Medulla oblongata (tissue), 1 donor: ENCODE data around the gene APOE.
"Not testable (repeated sequence)": the region's sequence is repeated elsewhere in the genome, so short reads cannot be mapped to it uniquely, and the experiment has no call there.

Source experiments
- DNase-seq: peaks from one replicate; pipeline ENCODE4 v3.0.0-alpha.2; 2015; ENCODE audit errors: extremely low spot score

The APOE gene

DNA sequence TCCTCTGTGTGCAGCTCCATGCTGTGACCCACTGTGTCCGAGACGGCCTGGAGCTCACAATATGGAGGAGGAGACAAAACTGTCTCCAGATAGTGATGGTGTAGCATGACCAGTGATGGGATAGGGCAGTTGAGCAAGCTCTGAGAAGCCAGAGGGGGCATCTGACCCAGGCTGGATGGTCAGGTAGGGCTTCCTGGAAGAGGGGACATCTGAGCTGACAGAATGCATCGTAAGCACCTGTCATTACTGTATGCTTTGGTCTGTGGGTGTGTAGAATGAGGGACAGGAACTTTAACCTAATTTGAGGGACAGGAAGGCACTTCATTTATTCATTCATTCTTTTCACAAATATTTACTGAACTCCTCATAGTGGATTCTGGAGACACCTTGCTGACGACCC lies 21.0 kb upstream of the APOE start:
- DNase-seq, result no peak

GRCh38 chr19:44886141-44886540 lies 19.5 kb upstream of the APOE start:
- DNase-seq, result no peak

- DNase-seq, result no peak
Observed at GRCh38 chr19:44887648-44888047, 17.9 kb upstream of the APOE start.

DNA sequence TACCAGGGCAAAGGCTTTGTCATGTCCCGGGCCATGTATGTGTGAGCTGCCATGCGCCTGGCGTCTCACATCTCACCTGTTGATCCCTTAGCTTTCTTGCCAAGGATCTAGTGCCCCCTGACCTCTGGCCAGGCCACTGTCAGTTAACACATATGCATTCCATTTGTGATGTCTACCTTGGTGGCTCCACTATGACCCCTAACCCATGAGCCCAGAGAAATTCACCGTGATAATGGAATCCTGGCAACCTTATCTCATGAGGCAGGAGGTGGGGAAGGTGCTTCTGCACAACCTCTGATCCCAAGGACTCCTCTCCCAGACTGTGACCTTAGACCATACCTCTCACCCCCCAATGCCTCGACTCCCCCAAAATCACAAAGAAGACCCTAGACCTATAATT lies 17.3 kb upstream of the APOE start:
- not testable (repeated sequence) for DNase-seq

- DNase-seq, result no peak
Observed at GRCh38 chr19:44889830-44890365, 15.7 kb upstream of the APOE start.

DNA sequence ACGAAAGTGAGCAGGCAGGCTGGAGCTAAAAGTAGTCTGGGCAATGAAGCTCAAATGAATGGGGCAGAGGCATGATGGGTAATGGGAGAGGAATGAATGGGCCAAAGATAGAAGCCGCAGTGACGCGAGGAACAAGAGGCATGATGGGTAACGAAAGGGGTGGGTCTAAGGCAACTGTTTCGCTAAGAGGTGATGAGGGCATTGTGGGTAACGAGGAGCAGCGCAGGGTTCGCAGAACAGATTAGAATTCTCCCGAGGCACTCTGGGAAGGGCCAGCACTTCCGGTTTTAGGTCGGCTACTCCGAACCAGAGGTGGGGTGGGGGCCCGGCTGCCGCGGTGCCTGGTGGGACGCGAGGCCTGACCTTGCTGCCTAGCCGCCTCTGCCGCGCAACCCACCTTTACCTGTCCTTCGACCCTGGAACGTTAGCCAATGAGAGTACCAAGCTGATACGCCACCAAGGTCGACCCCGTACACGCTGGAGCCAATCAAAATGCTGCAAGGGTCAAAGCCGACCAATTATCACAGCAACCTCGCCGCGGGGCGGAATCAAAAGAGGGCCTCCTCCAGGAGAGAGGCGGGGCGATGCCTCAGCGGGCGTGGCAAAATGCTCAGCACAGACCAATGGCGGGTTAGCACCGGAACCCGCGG lies 15.1 kb upstream of the APOE start:
- DNase-seq, result peak; percentile 100

DNA sequence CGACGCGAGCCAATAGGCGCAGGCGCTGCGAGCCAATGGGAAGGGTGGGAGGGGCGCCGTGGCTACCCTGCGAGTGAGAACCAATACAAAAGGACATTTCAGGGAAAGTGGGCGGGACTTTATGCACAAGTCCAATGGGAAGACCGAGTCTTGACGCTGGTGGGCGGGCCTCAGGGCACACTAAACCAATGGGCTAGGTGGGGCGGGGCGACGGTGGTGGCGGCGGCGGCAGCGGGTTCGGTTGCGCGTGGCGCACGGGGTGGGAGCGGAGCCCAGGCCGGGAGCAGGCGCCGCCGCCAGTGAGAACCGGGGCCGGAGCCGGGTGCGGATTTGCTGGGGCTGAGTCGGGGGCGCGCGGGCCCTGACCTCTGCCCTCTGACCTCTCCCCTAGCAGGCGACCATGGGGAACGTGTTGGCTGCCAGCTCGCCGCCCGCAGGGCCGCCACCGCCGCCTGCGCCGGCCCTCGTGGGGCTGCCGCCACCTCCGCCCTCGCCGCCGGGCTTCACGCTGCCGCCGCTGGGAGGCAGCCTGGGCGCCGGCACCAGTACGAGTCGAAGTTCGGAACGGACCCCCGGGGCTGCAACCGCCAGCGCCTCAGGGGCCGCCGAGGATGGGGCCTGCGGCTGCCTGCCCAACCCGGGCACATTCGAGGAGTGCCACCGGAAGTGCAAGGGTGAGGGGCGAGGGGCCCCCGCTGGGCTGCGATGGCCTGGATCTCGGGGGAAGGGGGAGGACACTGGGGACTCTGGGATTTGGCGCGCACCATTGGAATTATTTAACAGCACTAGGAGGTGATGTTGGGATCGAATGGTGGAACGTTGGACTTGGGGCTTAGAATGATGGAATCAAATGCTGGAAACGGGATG lies 14.3 kb upstream of the APOE start, which contains the start of gene TOMM40:
TSS of gene TOMM40 (plus strand) at position 239 of the 867 bp plus-strand sequence. CDS start at position 401, 162 bp downstream.
- DNase-seq, result no peak

DNA sequence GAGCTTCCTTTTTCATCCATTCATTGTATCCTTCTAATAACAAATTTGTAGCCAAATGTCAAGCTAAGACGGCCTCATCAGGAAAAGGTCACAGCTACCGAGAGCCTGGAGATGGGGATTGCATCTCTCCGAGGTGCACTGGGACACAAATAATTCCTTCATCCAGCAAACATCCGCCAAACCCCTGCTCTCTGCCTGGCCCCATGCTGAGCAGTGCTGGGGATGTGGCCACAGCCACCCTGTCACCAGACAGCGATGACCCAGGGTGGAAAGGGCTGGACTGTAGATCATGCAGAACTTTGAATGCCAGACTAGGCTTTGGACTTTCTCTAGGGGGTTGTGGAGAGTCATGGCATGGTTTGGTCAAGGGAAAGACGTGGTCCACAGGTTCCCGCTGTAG lies 12.7 kb upstream of the APOE start:
- DNase-seq, result no peak

GRCh38 chr19:44893332-44894051 lies 12.1 kb upstream of the APOE start:
- DNase-seq, result no peak

DNA sequence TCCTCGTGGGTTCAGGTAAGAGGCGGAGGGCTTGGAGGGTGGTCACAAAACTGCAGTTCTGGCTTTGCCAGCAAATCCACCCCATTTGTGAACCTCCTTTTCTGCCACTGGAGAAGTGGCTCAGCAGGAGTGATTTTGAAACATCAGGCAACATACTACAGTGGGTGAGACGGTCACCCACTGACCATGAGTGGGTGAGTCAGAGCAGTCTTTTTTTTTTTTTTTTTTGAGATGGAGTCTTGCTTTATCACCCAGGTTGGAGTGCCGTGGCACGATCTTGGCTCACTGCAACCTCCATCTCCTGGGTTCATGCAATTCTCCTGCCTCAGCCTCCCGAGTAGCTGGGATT lies 11.6 kb upstream of the APOE start:
- DNase-seq, result no peak

- no peak for DNase-seq
Observed at GRCh38 chr19:44894946-44895345, 10.7 kb upstream of the APOE start.

DNA sequence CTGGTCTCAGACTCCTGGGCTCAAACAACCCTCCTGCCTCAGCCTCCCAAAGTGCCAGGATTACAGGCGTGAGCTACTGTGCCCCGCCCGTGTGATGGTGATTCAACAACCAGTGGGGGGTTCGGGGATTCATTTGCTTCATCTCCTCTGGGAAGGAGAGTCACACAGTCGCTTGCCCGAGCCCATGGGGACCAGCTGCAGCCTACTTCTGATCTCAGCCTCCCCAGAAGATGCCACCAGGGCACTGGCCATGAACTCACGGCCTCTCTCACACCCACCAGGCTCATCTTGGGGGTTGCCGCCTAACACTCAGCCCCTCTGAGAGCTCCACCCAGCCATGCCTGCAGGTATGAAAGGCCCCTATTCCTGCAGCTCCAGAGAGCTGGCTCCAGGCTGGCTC lies 7.8 kb upstream of the APOE start:
- DNase-seq, result no peak

- DNase-seq, result no peak
Observed at GRCh38 chr19:44900328-44901244, 5.0 kb upstream of the APOE start.

DNA sequence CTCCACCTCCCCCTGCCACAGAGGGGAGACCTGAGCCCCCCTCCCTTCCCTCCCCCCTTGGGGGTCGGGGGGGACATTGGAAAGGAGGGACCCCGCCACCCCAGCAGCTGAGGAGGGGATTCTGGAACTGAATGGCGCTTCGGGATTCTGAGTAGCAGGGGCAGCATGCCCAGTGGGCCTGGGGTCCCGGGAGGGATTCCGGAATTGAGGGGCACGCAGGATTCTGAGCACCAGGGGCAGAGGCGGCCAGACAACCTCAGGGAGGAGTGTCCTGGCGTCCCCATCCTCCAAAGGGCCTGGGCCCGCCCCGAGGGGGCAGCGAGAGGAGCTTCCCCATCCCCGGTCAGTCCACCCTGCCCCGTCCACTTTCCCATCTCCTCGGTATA lies 2.4 kb upstream of the APOE start:
- no peak for DNase-seq

- peak; percentile 75 for DNase-seq
Observed at GRCh38 chr19:44903602-44904425, 1.8 kb upstream of the APOE start.

DNA sequence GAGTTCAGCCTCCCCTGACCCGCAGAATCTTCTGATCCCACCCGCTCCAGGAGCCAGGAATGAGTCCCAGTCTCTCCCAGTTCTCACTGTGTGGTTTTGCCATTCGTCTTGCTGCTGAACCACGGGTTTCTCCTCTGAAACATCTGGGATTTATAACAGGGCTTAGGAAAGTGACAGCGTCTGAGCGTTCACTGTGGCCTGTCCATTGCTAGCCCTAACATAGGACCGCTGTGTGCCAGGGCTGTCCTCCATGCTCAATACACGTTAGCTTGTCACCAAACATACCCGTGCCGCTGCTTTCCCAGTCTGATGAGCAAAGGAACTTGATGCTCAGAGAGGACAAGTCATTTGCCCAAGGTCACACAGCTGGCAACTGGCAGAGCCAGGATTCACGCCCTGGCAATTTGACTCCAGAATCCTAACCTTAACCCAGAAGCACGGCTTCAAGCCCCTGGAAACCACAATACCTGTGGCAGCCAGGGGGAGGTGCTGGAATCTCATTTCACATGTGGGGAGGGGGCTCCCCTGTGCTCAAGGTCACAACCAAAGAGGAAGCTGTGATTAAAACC lies 1.1 kb upstream of the APOE start:
- no peak for DNase-seq

DNA sequence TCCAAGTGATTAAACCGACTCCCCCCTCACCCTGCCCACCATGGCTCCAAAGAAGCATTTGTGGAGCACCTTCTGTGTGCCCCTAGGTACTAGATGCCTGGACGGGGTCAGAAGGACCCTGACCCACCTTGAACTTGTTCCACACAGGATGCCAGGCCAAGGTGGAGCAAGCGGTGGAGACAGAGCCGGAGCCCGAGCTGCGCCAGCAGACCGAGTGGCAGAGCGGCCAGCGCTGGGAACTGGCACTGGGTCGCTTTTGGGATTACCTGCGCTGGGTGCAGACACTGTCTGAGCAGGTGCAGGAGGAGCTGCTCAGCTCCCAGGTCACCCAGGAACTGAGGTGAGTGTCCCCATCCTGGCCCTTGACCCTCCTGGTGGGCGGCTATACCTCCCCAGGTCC lies 2.0 kb downstream of the APOE start:
- no peak for DNase-seq

- no peak for DNase-seq
Observed at GRCh38 chr19:44908074-44908835, 2.7 kb downstream of the APOE start.

DNA sequence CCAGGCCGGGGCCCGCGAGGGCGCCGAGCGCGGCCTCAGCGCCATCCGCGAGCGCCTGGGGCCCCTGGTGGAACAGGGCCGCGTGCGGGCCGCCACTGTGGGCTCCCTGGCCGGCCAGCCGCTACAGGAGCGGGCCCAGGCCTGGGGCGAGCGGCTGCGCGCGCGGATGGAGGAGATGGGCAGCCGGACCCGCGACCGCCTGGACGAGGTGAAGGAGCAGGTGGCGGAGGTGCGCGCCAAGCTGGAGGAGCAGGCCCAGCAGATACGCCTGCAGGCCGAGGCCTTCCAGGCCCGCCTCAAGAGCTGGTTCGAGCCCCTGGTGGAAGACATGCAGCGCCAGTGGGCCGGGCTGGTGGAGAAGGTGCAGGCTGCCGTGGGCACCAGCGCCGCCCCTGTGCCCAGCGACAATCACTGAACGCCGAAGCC lies 3.3 kb downstream of the APOE start:
- no peak for DNase-seq
